Muscle layer of colon (tissue), 2 donors: ENCODE measurements around the gene PCDH9.
"Not testable (repeated sequence)": the region's sequence is repeated elsewhere in the genome, so short reads cannot be mapped to it uniquely, and the experiment has no call there.

Experiments used
- H3K27ac ChIP-seq: one replicate; pipeline ENCODE4 v1.7.0; 2013; ENCODE audit warnings: low read depth, mild to moderate bottlenecking, low read length, moderate library complexity
- H3K27me3 ChIP-seq, 2 donors: one replicate each; pipeline ENCODE4 v1.7.0; 2013; ENCODE audit warnings: low read length in 2 of 2, mild to moderate bottlenecking in 2 of 2; ENCODE audit not compliant: insufficient read depth in 2 of 2, control insufficient read depth in 1 of 2
- H3K36me3 ChIP-seq: one replicate; pipeline ENCODE4 v1.7.0; 2013; ENCODE audit warnings: mild to moderate bottlenecking, low read length; ENCODE audit not compliant: insufficient read depth
- H3K4me1 ChIP-seq: one replicate; pipeline ENCODE4 v1.7.0; 2013; ENCODE audit warnings: mild to moderate bottlenecking, low read length; ENCODE audit not compliant: insufficient read depth
- H3K4me3 ChIP-seq, 2 donors: one replicate each; pipeline ENCODE4 v1.7.0; 2013; ENCODE audit warnings: low read length in 2 of 2, low read depth in 1 of 2, mild to moderate bottlenecking in 1 of 2, moderate library complexity in 1 of 2
- H3K9ac ChIP-seq: one replicate; pipeline ENCODE4 v1.7.0; 2013; ENCODE audit warnings: low read length
- H3K9me3 ChIP-seq: one replicate; pipeline ENCODE4 v1.7.0; 2013; ENCODE audit warnings: mild to moderate bottlenecking, low read length
- donor health status: abdominal sarcoma.
- donor health status: Adenocarcinoma of cecum.

Gene PCDH9

DNA sequence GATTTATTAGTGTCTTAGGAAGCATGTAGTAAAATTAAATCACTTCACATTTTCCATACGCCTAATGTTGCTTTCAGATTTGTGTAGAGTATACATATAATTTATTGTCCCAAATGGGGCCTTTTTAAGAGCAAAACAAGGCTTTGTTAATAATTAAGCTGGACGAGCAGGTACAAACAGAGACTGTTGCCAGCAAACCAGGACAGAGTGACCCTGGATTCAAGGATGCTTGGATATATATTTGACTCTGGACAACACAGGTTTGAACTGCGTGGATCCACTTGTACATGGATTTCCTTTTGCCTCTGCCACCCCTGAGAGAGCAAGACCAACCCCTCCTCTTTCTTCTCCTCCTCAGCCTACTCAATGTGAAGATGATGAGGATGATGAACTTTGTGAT is 454.9 kb downstream of the PCDH9 start:
- no peak overlapping the region for H3K4me3 ChIP-seq
- H3K36me3 ChIP-seq: no peaks in the 10 kb centered on the region
- no peaks in the 10 kb centered on the region for H3K9me3 ChIP-seq
- no peaks in the 10 kb centered on the region for H3K4me1 ChIP-seq
- no peak overlapping the region for H3K27ac ChIP-seq
- H3K27me3 ChIP-seq: no peaks in the 10 kb centered on the region
- no peak overlapping the region for H3K9ac ChIP-seq

DNA sequence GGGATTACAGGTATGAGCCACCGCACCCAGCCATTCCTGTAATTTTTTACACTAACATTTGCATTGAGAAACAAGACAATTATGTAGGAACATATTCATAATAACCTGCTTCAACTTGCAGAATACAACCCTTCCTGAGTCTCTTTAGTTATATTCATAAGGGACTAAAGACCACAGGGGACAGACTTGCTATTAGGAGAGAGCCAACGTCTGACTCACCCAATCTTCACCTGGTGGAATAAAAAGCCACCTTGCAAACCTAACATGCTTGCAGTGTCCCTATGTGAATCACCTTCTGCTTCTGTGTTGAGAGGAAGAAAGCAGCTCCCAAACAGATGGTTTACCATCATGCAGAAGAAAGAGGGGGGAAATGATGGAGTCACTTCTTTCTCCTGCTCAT is 456.1 kb downstream of the PCDH9 start:
- H3K9me3 ChIP-seq: no peaks in the 10 kb centered on the region
- H3K4me3 ChIP-seq: no peak overlapping the region
- no peaks in the 10 kb centered on the region for H3K36me3 ChIP-seq
- no peaks in the 10 kb centered on the region for H3K4me1 ChIP-seq
- H3K9ac ChIP-seq: no peak overlapping the region
- H3K27ac ChIP-seq: no peak overlapping the region
- H3K27me3 ChIP-seq: no peaks in the 10 kb centered on the region

DNA sequence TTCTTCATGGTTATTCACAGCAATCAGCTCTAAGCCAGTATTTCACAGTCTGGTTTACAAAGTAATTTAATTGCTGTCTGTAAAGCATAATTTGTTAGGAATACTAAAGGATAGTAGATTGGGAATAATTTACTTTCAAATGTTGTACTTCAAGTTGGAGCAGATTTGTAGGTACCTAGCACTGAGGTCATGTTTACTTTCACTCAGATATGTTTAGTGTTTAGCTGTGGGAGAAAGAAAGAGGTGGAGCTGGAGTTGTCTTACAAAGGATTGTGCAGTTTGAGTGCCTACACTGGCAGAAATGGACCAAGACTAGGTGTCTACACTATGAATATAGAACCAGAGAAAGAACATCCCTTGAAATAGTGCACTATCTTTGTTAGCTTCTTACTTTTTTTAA is 464.6 kb downstream of the PCDH9 start:
- Histone ChIP-seq H3K4me1 (no peaks in the 10 kb centered on the region), H3K9ac (no peak overlapping the region), H3K27ac (no peak overlapping the region), H3K27me3 (no peaks in the 10 kb centered on the region), H3K4me3 (no peak overlapping the region), H3K9me3 (no peaks in the 10 kb centered on the region), H3K36me3 (no peaks in the 10 kb centered on the region)

DNA sequence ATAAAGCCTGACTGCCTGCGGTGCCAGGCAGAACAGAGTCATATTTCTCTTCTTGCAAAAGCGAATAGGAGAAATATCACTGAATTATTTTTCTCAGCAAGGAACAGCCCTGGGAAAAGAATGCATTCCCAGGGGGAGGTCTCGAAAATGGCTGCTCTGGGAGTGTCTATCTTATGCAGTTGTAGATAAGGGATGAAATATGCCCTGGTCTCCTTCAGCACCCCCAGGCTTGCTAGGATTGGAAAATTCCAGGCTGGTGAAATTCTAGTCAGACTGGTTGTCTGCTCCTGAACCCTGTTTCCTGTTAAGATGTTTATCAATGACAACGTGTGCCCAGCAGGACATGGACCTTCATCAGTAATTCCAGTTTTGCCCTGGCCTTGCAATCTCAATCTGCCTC is 469.5 kb downstream of the PCDH9 start:
- not testable (repeated sequence) for H3K4me1 ChIP-seq, H3K27me3 ChIP-seq, H3K4me3 ChIP-seq, H3K9me3 ChIP-seq, H3K27ac ChIP-seq, H3K9ac ChIP-seq, H3K36me3 ChIP-seq

DNA sequence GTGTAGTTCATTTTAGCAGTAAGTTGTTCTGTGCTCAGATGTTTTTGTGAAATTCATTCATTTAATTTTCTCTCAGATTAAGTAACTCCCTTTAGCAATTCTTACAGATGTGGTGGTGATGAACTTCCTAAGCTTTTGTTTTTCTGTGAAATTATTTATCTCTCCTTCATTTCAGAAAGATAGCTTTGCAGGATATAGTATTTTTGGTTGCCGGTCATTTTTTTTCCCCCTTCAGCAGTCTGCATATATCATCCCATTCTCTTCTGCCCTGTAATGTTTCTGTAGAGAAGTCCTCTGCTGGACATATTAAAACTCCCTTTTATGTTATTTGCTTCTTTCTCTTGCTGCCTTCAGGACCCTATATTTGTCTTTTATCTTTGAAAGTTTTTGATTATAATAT is 470.2 kb downstream of the PCDH9 start:
- Histone ChIP-seq H3K27ac (no peak overlapping the region), H3K27me3 (no peaks in the 10 kb centered on the region), H3K36me3 (no peaks in the 10 kb centered on the region), H3K4me1 (no peaks in the 10 kb centered on the region), H3K9ac (no peak overlapping the region), H3K9me3 (no peaks in the 10 kb centered on the region), H3K4me3 (no peak overlapping the region)

DNA sequence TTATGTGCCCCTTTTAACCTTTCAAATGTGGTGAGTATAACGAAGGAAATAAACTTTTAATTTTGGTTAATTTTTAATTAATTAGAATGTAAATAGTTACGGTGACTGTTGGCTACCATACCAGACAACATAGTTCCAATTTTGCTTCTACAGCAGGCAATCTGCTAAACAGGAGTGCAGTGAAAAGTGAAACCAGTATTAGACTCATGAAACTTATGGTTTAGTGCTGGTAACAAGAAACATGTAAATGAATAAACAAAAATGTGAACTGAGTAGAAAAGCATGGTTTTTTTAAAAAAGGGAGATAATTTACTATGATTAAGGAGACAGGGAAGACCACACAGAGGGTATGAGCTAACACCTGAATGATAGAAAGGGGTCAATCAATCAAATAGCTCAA is 478.4 kb downstream of the PCDH9 start:
- no peaks in the 10 kb centered on the region for H3K9me3 ChIP-seq
- H3K27ac ChIP-seq: no peak overlapping the region
- H3K4me1 ChIP-seq: no peaks in the 10 kb centered on the region
- no peak overlapping the region for H3K9ac ChIP-seq
- H3K4me3 ChIP-seq: no peak overlapping the region
- H3K27me3 ChIP-seq: no peaks in the 10 kb centered on the region
- no peaks in the 10 kb centered on the region for H3K36me3 ChIP-seq

DNA sequence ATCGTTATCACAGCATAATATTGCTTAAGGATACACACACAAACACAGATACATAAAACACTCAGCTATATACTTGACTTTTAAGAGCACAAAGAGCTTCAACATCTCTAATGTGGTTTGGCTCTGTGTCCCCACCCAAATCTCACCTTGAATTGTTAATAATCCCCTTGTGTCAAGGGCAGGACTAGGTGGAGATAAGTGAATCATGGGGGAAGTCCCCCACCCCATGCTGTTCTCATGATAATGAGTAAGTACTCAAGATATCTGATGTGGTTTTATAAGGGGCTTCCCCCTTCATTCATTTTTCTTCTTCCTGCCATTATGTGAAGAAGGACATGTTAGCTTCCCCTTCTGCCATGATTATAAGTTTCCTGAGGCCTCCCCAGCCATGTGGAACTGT is 481.4 kb downstream of the PCDH9 start:
- H3K9ac ChIP-seq: no peak overlapping the region
- no peaks in the 10 kb centered on the region for H3K9me3 ChIP-seq
- H3K27me3 ChIP-seq: no peaks in the 10 kb centered on the region
- H3K4me1 ChIP-seq: no peaks in the 10 kb centered on the region
- no peak overlapping the region for H3K27ac ChIP-seq
- no peaks in the 10 kb centered on the region for H3K36me3 ChIP-seq
- H3K4me3 ChIP-seq: no peak overlapping the region

GRCh38 chr13:66745307-66745706 is 484.8 kb downstream of the PCDH9 start:
- Histone ChIP-seq H3K4me1 (no peaks in the 10 kb centered on the region), H3K27ac (no peak overlapping the region), H3K36me3 (no peaks in the 10 kb centered on the region), H3K9me3 (no peaks in the 10 kb centered on the region), H3K9ac (no peak overlapping the region), H3K4me3 (no peak overlapping the region), H3K27me3 (no peaks in the 10 kb centered on the region)

DNA sequence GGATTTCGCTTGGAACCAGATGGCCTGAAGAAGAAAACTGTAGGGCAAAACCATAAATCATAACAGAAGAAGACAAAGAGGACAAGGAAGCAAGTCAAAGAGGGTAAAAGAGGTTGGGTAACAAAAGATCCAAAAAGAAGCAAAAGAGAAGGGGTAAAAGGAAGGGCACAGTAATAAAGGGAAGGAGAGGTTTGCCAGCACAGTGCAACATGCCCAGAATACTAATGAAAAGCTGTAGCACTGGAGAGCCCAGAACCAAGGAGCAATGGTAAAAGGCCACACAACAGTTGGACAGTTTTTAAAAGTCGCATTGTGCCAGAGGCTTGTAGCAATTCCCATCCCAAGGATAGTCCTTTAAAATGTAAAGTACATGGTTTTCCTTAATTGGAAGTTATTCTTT is 506.6 kb downstream of the PCDH9 start:
- H3K4me3 ChIP-seq: no peak overlapping the region
- no peaks in the 10 kb centered on the region for H3K36me3 ChIP-seq
- no peaks in the 10 kb centered on the region for H3K27me3 ChIP-seq
- H3K27ac ChIP-seq: no peak overlapping the region
- H3K9ac ChIP-seq: no peak overlapping the region
- H3K9me3 ChIP-seq: no peaks in the 10 kb centered on the region
- H3K4me1 ChIP-seq: no peaks in the 10 kb centered on the region

- Histone ChIP-seq H3K4me3 (no peak overlapping the region), H3K36me3 (no peaks in the 10 kb centered on the region), H3K27ac (no peak overlapping the region), H3K27me3 (no peaks in the 10 kb centered on the region), H3K4me1 (no peaks in the 10 kb centered on the region), H3K9ac (no peak overlapping the region), H3K9me3 (no peaks in the 10 kb centered on the region)
Observed at GRCh38 chr13:66716538-66716937, 513.6 kb downstream of the PCDH9 start.

DNA sequence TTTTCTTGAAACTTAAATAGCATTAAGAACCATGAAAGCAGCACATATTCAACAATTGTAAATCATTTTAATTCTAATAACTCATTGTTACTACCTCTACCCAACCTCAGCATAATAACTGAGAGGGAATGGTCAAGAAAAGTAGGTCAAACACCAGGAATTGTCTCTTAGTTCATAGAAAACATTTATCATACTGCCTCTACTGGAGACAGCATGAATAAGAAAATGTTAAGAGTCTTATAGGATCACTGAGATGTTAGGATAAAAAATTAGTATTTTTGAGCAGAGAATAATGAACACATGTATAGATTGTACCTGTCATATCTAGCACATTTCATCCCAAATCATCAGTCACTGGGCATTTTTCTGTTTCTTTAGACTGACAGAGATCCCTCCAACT is 515.3 kb downstream of the PCDH9 start:
- Histone ChIP-seq H3K36me3 (no peaks in the 10 kb centered on the region), H3K9ac (no peak overlapping the region), H3K9me3 (no peaks in the 10 kb centered on the region), H3K27me3 (no peaks in the 10 kb centered on the region), H3K27ac (no peak overlapping the region), H3K4me3 (no peak overlapping the region), H3K4me1 (no peaks in the 10 kb centered on the region)

DNA sequence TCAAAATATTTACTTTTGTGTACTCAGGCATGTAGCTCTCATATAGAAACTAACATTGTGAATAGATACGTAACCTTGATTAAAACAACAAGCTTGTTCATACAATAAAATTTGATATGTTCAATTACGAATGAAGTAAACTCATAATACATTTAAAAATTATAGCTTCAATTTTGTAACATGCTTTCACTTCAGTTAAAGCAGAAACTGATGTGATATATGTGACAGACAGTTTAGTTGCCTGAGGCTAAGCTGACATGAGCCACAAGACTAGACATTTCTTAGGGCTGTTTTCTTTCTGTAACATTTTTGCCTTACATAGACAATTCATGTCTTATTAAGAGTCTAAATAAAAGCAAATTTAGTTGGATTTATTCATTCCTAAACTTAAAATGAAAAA is 526.0 kb downstream of the PCDH9 start:
- Histone ChIP-seq H3K36me3 (no peaks in the 10 kb centered on the region), H3K4me3 (no peak overlapping the region), H3K9ac (no peak overlapping the region), H3K27me3 (no peaks in the 10 kb centered on the region), H3K4me1 (no peaks in the 10 kb centered on the region), H3K27ac (no peak overlapping the region), H3K9me3 (no peaks in the 10 kb centered on the region)
